GM12892 (cell line): Measurements from ENCODE around the gene RHOJ.

Experiments used
- POLR2A ChIP-seq: IDR thresholded peaks from 2 replicates; pipeline ENCODE4 v1.6.1; 2011; ENCODE audit warnings: low read depth, low read length, control low read depth
- POLR2AphosphoS5 ChIP-seq: IDR thresholded peaks from 2 replicates; pipeline ENCODE4 v1.6.1; 2011; ENCODE audit warnings: low read depth, low read length, control low read depth

GRCh38 chr14:63273129-63273528 lies 68.9 kb downstream of the RHOJ start:
- TF ChIP-seq POLR2A (no peak), POLR2AphosphoS5 (no peak)
